ENCODE data around the gene RGS10. TPM values are rescaled to one million over a fixed set of nuclear protein-coding genes. Genes with fewer than 3 reads are reported as not detected.

Gene RGS10
- total and polyA plus RNA-seq, 2 experiments from 2014 or later = 16.8 to 26.8 TPM

GRCh38 chr10:119504651-119505050 lies 37.9 kb downstream of the RGS10 start:
- TF ChIP-seq ZNF114 (CRISPR knock-in tag; IDR thresholded peaks at IDR 0.05) (no peak), ETS1 (IDR thresholded peaks at IDR 0.05) (no peak), EZH2phosphoT487 (IDR thresholded peaks at IDR 0.05; ENCODE audit: unreplicated experiment) (no peak), CREB1 (CRISPR knock-in tag; IDR thresholded peaks at IDR 0.05; ENCODE audit: low read depth) (no peak), REST (IDR thresholded peaks at IDR 0.05; ENCODE audit: unreplicated experiment) (no peak), POLR2AphosphoS5 (IDR thresholded peaks at IDR 0.05; ENCODE audit: low read depth) (no peak)
- Mint-ChIP-seq H3K9me3 (no peaks in the 10 kb centered on the region), H3K27me3 (ENCODE audit: insufficient read depth, low read depth, poor library complexity) (peaks cover 4% of the 10 kb centered on the region), H3K36me3 (ENCODE audit: low read depth) (no peaks in the 10 kb centered on the region), H3K4me1 (peaks cover 3% of the 10 kb centered on the region; the same call in 2 of the 3 replicates), H3K27ac (no peak overlapping the region), H3K4me3 (no peak overlapping the region)
- H3K79me2 ChIP-seq (replicated peaks; ENCODE audit: insufficient read depth) = no peaks in the 10 kb centered on the region
- H3K4me3 ChIP-seq = no peak overlapping the region
- H3K27me3 ChIP-seq (ENCODE audit: insufficient read depth) = no peaks in the 10 kb centered on the region
- H2AFZ ChIP-seq = no peak overlapping the region
- DNase-seq (ENCODE audit: low spot score) (no peak), ATAC-seq (no peak)
- H3K4me1 ChIP-seq (ENCODE audit: insufficient read depth) = no peaks in the 10 kb centered on the region
- H3F3A ChIP-seq (replicated peaks; ENCODE audit: low read depth) = no peaks in the 10 kb centered on the region
- no peaks in the 10 kb centered on the region for H4K20me1 ChIP-seq (replicated peaks; ENCODE audit: insufficient read depth)
- H3K4me2 ChIP-seq = no peak overlapping the region
- no peaks in the 10 kb centered on the region for H3K36me3 ChIP-seq (ENCODE audit: insufficient read depth)
- H3K9me2 ChIP-seq (ENCODE audit: insufficient read depth) = no peaks in the 10 kb centered on the region
- H3K27ac ChIP-seq (ENCODE audit: low read depth) = no peak overlapping the region

GRCh38 chr10:119503821-119504220 lies 38.7 kb downstream of the RGS10 start:
- H3K27ac ChIP-seq (ENCODE audit: low read depth) = no peak overlapping the region
- Mint-ChIP-seq H3K36me3 (ENCODE audit: low read depth) (no peaks in the 10 kb centered on the region), H3K9me3 (no peaks in the 10 kb centered on the region), H3K4me1 (peaks cover 3% of the 10 kb centered on the region; the same call in 2 of the 3 replicates), H3K27me3 (ENCODE audit: insufficient read depth, low read depth, poor library complexity) (peaks cover 4% of the 10 kb centered on the region), H3K4me3 (no peak overlapping the region), H3K27ac (no peak overlapping the region)
- H3K4me2 ChIP-seq = no peak overlapping the region
- H3K9me2 ChIP-seq (ENCODE audit: insufficient read depth) = no peaks in the 10 kb centered on the region
- DNase-seq (ENCODE audit: low spot score) = no peak
- no peaks in the 10 kb centered on the region for H4K20me1 ChIP-seq (replicated peaks; ENCODE audit: insufficient read depth)
- H3K27me3 ChIP-seq (ENCODE audit: insufficient read depth) = no peaks in the 10 kb centered on the region
- H3K36me3 ChIP-seq (ENCODE audit: insufficient read depth) = no peaks in the 10 kb centered on the region
- ATAC-seq = no peak
- no peaks in the 10 kb centered on the region for H3F3A ChIP-seq (replicated peaks; ENCODE audit: low read depth)
- H3K79me2 ChIP-seq (replicated peaks; ENCODE audit: insufficient read depth) = no peaks in the 10 kb centered on the region
- no peaks in the 10 kb centered on the region for H3K4me1 ChIP-seq (ENCODE audit: insufficient read depth)
- no peak overlapping the region for H2AFZ ChIP-seq
- H3K4me3 ChIP-seq = no peak overlapping the region
- TF ChIP-seq POLR2AphosphoS5 (IDR thresholded peaks at IDR 0.05; ENCODE audit: low read depth) (no peak), EZH2phosphoT487 (IDR thresholded peaks at IDR 0.05; ENCODE audit: unreplicated experiment) (no peak), REST (IDR thresholded peaks at IDR 0.05; ENCODE audit: unreplicated experiment) (no peak), EZH2 (IDR thresholded peaks at IDR 0.05; ENCODE audit: low read depth, unreplicated experiment) (no peak), CTCF (conservative IDR thresholded peaks at IDR 0.05; ENCODE audit: low read depth in 2 of 2) (no peak), STAT1 (IDR thresholded peaks at IDR 0.05; ENCODE audit: unreplicated experiment) (no peak), CREB1 (CRISPR knock-in tag; IDR thresholded peaks at IDR 0.05; ENCODE audit: low read depth) (no peak), NANOG (IDR thresholded peaks at IDR 0.05; ENCODE audit: borderline replicate concordance) (no peak)
